ENCODE measurements around the gene DGCR2.

DGCR2 gene

GRCh38 chr22:19041704-19042074 is 80.5 kb downstream of the DGCR2 start:
- H3K79me2 ChIP-seq (ENCODE audit: low read length) = no peaks in the 10 kb centered on the region
- no peak overlapping the region for H3K27ac ChIP-seq (ENCODE audit: low read length)
- no peak for DNase-seq
- H2AFZ ChIP-seq (ENCODE audit: low read length) = no peak overlapping the region
- H3K4me3 ChIP-seq (ENCODE audit: low read length) = no peak overlapping the region
- H3K4me1 ChIP-seq (ENCODE audit: low read length) = no peaks in the 10 kb centered on the region
- TF ChIP-seq, protein P1, sequence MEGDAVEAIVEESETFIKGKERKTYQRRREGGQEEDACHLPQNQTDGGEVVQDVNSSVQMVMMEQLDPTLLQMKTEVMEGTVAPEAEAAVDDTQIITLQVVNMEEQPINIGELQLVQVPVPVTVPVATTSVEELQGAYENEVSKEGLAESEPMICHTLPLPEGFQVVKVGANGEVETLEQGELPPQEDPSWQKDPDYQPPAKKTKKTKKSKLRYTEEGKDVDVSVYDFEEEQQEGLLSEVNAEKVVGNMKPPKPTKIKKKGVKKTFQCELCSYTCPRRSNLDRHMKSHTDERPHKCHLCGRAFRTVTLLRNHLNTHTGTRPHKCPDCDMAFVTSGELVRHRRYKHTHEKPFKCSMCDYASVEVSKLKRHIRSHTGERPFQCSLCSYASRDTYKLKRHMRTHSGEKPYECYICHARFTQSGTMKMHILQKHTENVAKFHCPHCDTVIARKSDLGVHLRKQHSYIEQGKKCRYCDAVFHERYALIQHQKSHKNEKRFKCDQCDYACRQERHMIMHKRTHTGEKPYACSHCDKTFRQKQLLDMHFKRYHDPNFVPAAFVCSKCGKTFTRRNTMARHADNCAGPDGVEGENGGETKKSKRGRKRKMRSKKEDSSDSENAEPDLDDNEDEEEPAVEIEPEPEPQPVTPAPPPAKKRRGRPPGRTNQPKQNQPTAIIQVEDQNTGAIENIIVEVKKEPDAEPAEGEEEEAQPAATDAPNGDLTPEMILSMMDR (IDR thresholded peaks at IDR 0.05; ENCODE audit: low read length) = no peak
- no peak for TF ChIP-seq EZH2phosphoT487 (IDR thresholded peaks at IDR 0.05; ENCODE audit: low read length)
- TF ChIP-seq EZH2 (optimal IDR thresholded peaks at IDR 0.05; ENCODE audit: low read depth, low read length) = no peak
- no peaks in the 10 kb centered on the region for H3K27me3 ChIP-seq (replicated peaks; ENCODE audit: insufficient read depth, low read length)
- no peak overlapping the region for H3K9ac ChIP-seq (ENCODE audit: low read length)
- H3K9me3 ChIP-seq (replicated peaks; ENCODE audit: insufficient read depth, low read length) = no peaks in the 10 kb centered on the region
- no peaks in the 10 kb centered on the region for H3F3A ChIP-seq (ENCODE audit: insufficient read depth, low read length)
- no peak overlapping the region for H3K4me2 ChIP-seq (ENCODE audit: low read depth, low read length)
- no peaks in the 10 kb centered on the region for H3K36me3 ChIP-seq (replicated peaks; ENCODE audit: insufficient read depth, low read length)
- no peaks in the 10 kb centered on the region for H3K9me2 ChIP-seq (replicated peaks; ENCODE audit: insufficient read depth, low read length)
- no peaks in the 10 kb centered on the region for H4K20me1 ChIP-seq (ENCODE audit: insufficient read depth, low read length)

DNA sequence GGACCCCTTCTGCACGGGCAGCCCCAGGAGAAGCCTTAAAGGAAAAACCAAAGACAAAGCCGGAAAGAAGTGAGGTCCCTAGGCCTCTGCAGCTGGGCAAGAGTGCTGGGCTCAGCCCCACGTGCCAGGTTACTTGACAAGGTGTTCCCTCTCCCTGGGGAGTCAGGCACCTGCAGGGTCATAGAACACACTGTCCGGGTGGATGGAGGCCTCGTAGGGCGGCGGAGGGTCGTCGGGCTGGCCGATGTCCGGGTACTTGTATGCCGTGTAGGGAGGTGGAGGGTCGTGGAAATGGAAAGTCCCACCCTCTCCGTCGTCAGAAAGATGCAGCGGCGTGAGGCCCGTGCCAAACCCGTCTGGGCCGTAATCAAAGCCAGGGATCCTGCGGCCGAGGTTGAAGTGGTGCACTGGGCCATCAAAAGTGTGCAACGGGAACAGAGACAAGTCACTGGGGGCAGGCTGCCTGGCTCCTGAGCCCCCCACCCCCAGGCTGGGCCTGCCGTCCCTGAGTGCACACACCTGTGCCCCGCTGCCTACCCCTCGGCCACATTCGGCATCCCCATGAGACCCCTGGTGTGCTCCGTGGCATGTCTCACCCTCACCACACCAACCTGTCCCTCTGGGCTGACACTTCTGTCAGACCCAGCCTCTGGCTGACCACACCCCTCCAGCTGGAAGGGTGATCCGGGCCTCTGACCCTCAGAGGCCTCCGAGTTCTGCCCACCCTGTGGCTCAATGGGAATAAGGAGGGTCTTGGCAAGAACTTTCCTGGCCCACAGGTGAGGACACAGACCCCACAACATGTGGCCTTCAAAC is 81.1 kb downstream of the DGCR2 start:
- Histone ChIP-seq H3K4me3 (ENCODE audit: low read length) (no peak overlapping the region), H4K20me1 (ENCODE audit: insufficient read depth, low read length) (no peaks in the 10 kb centered on the region), H2AFZ (ENCODE audit: low read length) (no peak overlapping the region), H3K4me1 (ENCODE audit: low read length) (no peaks in the 10 kb centered on the region), H3K4me2 (ENCODE audit: low read depth, low read length) (no peak overlapping the region), H3K36me3 (replicated peaks; ENCODE audit: insufficient read depth, low read length) (no peaks in the 10 kb centered on the region), H3F3A (ENCODE audit: insufficient read depth, low read length) (no peaks in the 10 kb centered on the region), H3K9me3 (replicated peaks; ENCODE audit: insufficient read depth, low read length) (no peaks in the 10 kb centered on the region), H3K27ac (ENCODE audit: low read length) (no peak overlapping the region), H3K9ac (ENCODE audit: low read length) (no peak overlapping the region), H3K9me2 (replicated peaks; ENCODE audit: insufficient read depth, low read length) (no peaks in the 10 kb centered on the region), H3K79me2 (ENCODE audit: low read length) (no peaks in the 10 kb centered on the region), H3K27me3 (replicated peaks; ENCODE audit: insufficient read depth, low read length) (no peaks in the 10 kb centered on the region)
- TF ChIP-seq, protein P1 (IDR thresholded peaks at IDR 0.05; ENCODE audit: low read length) = no peak
- TF ChIP-seq EZH2phosphoT487 (IDR thresholded peaks at IDR 0.05; ENCODE audit: low read length) (no peak), EZH2 (optimal IDR thresholded peaks at IDR 0.05; ENCODE audit: low read depth, low read length) (no peak)
- no peak for DNase-seq

GRCh38 chr22:19040391-19040861 is 81.8 kb downstream of the DGCR2 start:
- H2AFZ ChIP-seq (ENCODE audit: low read length) = no peak overlapping the region
- no peaks in the 10 kb centered on the region for H3F3A ChIP-seq (ENCODE audit: insufficient read depth, low read length)
- H3K27me3 ChIP-seq (replicated peaks; ENCODE audit: insufficient read depth, low read length) = no peaks in the 10 kb centered on the region
- no peak overlapping the region for H3K4me3 ChIP-seq (ENCODE audit: low read length)
- H3K36me3 ChIP-seq (replicated peaks; ENCODE audit: insufficient read depth, low read length) = no peaks in the 10 kb centered on the region
- H3K9ac ChIP-seq (ENCODE audit: low read length) = no peak overlapping the region
- no peaks in the 10 kb centered on the region for H3K79me2 ChIP-seq (ENCODE audit: low read length)
- H3K4me2 ChIP-seq (ENCODE audit: low read depth, low read length) = no peak overlapping the region
- no peak overlapping the region for H3K27ac ChIP-seq (ENCODE audit: low read length)
- DNase-seq = no peak
- H3K4me1 ChIP-seq (ENCODE audit: low read length) = no peaks in the 10 kb centered on the region
- no peaks in the 10 kb centered on the region for H3K9me2 ChIP-seq (replicated peaks; ENCODE audit: insufficient read depth, low read length)
- no peaks in the 10 kb centered on the region for H3K9me3 ChIP-seq (replicated peaks; ENCODE audit: insufficient read depth, low read length)
- no peak for TF ChIP-seq EZH2 (optimal IDR thresholded peaks at IDR 0.05; ENCODE audit: low read depth, low read length)
- TF ChIP-seq, protein P1 (IDR thresholded peaks at IDR 0.05; ENCODE audit: low read length) = no peak
- TF ChIP-seq EZH2phosphoT487 (IDR thresholded peaks at IDR 0.05; ENCODE audit: low read length) = no peak
- H4K20me1 ChIP-seq (ENCODE audit: insufficient read depth, low read length) = no peaks in the 10 kb centered on the region
